ENCODE measurements around the gene LDAH. TPM values are rescaled to one million over a fixed set of nuclear protein-coding genes. Genes with fewer than 3 reads are reported as not detected.

LDAH gene
- total RNA-seq, 1 donor from 2014 or later, result 43.6 TPM

DNA sequence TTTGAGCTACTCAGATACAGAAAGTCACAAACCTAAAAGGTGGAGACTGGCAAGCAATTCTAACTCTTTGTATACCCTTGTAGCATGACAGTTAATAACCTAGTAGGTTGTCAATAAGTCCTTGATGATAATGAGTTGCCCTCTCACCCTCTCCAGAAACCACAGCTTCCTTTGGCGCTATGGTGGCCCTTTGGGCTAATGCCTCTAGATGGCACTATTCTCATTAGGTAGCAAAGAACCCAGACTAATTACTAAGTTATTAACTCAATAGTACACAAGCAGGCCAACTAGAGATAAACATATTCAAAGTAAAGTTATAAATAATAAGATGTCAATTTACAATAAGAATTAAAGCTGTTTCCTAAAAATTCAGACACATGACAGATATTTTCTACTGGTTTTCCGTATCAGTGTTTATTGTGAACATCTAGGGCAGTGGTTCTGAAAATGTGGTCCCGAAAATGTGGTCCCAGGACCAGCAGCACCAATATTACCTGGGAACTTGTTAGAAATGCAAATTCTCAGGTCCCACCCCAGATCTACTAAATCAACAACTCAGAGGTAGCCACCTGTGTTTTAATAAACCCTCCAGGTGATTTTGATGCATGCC lies 41.1 kb downstream of the LDAH start:
- no peak for DNase-seq (ENCODE audit: low spot score)

DNA sequence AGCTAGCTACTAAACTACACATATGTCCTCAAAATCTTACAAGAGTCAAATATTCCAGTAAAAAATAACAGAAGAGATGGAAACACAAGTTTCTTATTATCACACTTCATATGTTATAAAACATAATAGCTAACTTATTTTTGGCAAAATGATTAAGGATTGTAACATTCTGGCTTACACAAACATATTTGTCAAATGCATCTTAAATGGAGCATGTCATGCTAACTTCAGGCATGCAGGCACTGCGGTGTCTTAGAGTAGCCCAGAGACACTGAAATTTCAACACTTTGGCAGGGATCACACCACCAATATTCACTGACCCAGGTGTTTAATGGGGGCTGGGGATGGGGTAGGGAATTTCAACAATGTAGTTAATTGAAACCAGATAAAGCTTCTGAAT lies 51.6 kb downstream of the LDAH start:
- DNase-seq (ENCODE audit: low spot score), result no peak

DNA sequence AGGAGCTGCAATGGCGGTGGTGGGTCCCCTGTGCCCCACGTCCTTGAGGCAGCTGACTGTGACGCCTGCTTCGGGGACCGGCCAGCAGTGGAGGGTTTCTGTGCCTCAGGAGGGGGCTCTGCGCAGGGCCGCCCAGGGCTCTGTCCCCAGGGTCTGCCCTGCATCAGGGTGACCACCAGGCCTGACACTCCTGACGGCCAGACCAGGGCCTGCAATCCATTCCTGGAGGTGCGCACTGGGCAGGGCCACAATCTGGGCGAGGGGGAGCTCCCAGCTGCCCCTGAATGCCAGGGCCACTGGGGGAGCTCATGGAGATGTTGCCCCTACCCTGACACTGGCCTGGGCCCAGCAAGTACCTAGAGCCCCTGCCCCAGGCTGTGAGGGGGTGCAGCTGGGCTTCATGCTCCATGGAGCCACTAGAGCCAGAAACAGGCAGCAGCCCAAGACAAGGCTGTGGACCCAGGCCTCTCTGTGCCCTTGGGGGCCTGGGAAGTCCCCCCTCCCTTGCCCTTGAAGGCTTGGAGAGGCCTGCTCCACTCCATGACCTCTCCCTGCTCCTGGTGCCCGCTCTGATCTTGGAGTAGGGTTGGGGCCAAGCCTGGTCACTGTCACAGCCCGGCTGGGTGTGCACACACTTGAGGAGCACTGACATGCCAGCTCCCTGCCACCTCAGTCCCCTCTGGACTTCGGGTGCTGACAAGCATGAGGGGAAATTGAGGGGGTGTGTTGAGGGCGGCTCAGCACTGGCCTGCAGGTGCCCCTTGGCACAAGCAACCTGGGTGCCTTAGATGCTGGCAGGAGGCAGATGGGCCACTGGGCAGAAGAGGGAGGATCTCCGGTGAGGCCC lies 55.9 kb downstream of the LDAH start:
- DNase-seq (ENCODE audit: low spot score), result no peak

DNA sequence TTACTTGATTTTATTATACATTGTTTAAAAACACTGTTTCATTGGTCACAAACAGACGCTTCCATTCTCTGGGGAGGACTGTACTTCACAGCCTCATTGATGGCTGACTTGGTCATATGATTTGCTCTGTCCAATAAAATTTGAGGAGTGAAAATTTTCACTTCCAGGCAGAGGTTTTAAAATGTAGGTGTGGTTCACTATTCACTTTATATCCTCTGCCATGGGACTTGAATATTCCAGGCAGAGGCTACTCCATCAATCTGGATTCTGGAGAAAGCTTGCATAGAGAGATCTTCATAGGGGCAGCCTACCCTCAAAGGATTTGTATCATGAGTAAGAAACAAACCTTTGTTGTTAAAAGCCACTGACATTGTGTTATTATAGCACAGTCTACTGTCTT lies 56.7 kb downstream of the LDAH start:
- no peak for DNase-seq (ENCODE audit: low spot score)

DNA sequence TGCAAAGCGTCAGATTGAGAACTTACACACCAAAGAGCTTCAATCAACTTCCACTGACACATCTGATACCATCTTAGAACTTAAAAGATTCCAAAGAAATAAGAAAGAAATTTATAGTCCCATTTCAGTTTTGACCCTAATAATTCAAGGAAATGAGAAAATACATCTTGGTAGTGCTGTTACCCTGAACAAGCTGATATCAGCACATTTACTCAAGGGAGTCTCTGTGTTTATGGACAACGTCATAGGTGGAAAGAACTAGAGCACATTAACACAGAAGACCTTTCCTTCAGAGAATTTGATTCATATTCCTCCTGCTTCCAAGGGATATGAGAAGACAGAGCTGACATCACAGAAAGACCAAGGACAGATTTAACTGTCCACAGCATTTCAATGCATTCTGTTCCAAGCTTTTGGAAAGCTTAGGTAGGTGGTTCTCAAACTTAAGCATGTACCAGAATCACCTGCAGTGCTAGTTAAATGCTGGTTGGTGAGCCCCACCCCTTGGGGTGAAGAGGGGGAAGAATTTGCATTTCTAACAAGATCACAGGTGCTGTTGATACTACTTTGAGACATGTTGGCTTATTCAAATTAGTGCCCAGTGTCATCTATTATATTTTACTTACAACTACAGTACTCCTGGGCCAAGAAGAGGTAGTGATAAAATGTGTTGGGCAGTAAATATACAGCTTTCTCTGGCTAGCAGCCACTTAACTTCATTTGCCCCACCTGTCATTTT lies 59.8 kb downstream of the LDAH start:
- DNase-seq (ENCODE audit: low spot score), result no peak

DNA sequence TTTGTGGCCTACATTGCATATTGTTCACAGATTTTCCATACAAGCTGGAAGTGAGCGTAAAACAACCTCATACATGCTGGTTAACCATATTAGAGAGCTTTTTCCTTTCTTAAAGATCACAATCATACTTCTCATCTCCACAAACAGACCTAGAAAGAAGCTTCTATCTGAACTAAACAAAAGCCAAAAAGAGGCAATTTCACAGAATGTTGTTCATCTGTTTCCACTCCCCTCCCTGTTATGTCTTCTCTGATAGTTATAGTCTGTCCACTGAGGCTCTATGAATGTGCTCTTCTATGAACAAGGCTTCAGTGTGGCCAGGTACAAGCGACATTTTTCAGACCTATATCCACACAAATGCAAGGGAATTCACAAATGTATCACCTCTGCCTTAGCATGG lies 63.4 kb downstream of the LDAH start:
- no peak for DNase-seq (ENCODE audit: low spot score)

DNA sequence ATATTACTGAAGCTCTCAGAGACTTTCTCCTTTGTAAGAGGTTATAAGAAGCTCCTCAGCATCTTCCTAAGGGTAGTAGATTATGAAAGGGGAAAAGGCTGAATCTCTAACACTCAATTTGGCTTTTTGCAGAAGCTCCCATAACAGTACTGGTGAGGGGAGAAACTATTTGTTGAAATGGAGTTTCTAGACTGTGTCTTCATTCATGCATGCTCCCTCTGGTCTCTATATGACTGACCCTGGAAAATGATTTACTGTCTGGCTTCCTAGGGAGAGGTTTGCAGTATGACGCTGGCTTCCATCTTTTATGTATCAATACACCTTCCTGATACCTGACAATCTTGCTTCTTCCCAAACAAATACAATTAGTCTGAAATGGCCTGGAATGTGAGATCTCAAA lies 63.9 kb downstream of the LDAH start:
- DNase-seq (ENCODE audit: low spot score), result no peak

DNA sequence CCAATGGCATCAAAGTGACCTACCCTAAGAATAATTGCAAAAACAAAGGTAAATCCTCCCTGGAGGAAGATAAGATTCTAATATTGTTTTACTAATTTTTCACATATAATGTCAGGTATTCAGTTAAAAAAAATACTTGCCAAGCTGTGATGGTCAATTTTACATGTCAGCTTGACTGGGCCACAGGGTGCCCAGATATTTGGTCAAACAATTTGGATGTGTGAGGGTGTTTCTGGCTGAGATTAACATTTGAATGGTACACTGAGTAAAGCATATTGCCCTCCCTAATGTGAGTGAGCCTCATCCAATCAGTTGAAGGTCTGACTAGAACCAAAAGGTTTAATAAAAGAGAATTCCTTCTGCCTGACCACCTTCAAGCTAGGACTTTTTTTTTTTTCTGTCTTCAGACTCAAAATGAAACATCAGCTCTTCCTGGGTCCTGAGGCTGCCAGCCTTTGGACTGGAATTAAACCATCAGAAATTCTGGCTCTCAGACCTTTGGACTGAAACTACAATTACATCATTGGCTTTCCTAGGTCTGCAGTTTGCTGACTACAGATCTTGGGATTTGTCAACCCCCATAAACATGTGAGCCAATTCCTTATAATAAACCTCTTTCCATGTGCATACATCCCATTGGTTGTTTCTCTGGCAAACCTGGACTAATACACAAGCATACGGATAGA lies 65.4 kb downstream of the LDAH start:
- DNase-seq (ENCODE audit: low spot score), result no peak

DNA sequence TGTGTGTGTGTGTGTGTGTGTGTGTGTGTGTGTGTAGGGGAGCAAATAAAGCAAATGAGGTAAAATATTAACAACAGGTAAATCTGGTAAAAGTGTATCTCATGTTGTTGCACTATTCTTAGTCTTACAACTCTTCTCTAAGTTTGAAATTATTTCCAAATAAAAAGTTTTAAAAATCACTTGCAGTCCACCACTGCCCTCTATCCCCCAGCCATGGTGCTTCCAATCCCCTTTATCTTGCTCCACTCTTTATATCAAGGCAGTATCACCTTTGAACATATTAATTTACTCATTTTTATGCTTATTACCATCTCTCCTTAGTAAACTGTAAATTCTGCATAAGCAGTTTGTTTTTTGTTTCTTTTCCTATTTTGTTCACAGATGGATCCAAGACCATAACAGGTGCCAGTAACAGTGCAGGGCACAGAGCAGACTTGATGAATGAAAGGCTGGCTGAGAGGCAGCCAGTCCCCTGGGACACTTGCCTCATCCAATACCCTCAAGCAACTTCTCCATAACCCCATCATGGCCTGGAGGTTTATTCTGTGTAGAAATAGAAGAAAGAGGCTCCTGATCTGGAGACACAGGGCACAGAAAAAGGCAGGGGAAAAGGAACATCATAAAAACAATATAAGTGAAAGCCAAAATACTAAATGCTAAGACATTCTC lies 67.6 kb downstream of the LDAH start:
- DNase-seq (ENCODE audit: low spot score), result no peak

DNA sequence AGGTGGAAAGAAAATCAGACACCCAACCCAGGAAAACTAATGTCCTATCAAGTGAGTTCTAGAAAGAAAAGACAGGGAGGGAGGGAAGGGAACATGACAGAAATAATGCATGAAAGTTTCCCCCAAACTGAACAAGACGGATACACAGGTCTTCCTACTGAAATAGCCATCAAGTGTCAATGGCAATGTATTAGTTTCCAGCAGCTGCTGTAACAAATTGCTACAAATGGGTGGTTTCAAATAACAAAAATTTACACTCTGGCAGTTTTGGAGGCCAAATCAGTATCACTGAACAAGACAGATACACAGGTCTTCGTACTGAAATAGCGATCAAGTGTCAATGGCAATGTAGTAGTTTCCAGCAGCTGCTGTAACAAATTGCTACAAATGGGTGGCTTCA lies 70.6 kb downstream of the LDAH start:
- no peak for DNase-seq (ENCODE audit: low spot score)

DNA sequence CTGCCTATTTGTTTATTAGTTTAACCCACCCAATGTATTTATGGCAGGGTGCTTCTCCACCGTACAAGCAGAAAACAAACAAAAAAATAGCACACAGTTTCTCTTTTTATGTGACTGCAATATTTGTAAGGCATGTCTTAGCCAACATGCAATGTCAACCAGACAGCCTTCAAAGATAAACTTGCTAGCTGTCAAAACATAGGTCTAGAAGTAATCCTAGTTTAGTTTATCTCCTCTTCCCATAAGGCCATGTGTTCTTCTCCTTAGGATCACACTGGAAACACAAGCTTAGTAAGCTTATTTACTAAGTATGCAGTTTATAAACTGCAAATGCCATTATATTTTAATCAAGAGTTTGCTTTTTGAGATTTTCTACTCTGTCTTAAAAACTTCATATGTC lies 75.6 kb downstream of the LDAH start:
- peak; percentile 14 for DNase-seq (ENCODE audit: low spot score)

DNA sequence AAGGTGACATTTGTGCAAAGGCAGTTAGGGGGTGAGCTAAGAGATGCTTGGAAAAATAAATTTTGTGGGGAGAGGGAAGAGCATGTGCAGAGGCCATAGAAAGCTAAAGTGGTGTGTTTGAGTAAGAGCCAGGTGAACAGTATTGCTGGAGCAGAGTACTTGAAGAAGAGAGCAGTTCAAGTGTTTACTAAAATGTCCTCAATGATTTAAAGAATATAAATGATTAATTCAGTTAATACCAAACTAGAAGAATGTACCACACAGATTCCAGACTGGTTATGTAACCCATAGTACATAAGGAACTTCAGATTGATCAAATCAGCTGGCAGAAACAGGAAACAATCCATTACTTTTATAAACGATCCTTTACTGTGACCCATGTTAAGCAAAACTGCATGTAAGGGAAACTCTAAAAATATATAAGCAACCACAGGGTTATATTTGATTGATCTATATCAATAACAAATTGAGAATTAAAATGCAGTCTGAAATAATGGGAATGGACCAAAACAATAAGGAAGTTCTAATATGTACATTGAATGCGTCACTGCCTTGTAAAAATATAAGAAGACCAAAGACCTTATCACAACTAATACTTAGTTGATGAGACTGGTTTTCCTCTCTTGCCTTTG lies 76.9 kb downstream of the LDAH start:
- no peak for DNase-seq (ENCODE audit: low spot score)

DNA sequence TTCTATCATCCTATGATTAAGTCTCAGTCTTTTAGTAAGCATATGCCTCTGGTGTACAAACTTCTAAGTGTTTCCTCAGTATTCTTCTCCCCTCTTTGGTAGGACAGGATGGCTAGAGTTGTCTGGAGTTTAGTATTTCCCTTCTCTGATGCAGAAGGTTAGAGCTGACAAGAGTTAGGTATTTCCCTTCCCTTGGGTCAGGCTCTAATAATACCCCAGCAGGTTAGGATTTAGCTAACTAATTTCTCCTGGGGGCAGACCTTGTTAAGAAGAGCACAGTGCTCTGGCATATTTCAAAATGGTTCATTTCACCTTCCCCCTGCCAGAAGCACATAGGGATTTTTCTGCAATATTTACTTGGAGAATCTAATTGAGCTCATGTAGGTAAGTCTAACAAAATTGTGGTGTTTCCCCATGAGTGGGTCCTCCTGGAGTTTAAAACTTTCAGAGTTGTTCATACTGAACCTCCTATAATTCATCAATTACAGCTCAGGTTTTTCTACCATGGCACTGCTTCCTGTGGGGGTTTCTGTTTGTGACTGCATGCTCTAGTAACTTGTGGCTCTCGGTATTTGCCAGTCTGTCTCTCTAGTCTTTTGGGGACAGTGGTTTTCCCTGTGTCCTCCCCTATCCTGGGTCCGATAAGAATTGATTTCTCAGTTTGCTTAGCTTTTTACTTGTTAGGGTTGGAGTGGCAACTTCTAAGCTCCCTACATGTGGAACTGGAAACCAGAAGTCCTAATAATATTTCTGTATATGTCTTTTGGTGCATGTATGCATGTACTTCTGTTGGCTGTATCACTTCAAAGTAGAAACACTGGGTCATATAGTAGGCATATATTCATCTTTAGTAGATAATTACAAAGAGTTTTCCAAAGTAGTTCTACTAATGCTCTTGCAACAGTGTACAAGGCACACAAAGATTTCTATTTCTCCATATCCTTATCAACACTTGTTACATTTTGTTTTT lies 78.2 kb downstream of the LDAH start:
- no peak for DNase-seq (ENCODE audit: low spot score)

DNA sequence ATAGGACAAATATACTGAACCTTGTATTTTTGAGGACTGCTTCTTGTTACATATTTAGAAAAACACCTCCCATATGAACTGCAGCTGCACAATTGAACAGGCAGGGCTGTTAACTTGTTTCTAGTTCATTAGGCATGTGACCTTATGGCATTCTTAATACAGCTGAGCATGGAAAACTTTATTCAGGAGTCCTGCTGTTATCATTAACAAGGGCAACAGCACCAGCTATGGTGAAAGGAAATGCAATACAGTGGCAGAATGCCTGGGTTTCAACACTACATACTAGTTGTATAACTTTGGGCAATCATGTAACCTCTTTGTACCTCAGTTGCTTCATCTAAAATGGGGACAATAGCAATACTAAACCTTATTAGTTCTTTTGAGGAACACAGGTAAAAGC lies 84.1 kb downstream of the LDAH start:
- no peak for DNase-seq (ENCODE audit: low spot score)

DNA sequence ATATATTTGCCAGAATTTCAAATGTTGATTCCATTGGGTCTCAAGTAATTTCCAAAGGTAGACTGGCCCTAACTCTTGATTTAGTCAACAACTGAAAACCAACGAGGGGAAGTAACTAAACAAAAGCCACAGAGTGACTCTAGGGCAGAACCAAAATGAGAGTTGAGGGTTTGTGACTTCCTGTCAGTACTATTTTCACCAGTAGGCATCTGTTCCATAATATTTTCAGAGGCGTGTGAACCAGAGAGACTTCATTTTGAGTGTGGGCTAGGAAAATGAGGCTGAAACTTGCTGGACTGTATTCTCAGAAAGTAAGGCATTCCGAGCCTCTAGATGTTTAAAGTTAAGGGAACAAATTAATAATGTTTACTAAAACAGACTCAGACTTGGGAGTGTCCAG lies 85.4 kb downstream of the LDAH start:
- no peak for DNase-seq (ENCODE audit: low spot score)

DNA sequence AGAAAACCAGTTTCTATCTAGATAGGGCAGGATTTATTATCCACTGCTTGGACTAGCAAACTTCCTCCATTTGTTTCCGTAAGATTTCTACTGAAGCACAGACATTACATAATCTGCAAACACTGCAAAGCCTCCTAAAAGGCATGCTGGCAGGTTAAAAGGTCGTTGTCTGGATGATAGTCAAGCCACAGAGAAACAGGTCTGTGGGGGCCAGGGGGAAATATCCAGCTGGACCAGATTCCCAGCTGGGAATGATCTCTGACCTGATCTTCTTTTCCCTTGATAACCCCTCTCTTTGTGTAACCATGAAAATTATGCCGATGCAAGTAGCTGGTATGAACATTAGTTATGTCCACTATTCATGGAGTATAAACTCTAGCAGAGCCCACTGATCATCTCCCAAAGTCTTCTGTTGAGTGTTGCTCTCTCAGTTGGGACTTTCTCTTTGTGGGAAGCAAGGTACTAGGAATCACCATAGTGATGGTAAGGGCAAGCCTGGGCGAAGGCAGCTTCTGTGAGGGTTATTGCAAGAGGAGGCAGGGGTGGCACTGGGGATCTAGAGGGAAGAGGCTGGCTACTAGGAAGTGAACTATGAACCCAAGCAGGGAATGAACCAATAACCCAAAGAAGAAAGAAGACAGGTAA lies 94.7 kb downstream of the LDAH start:
- peak; percentile 60 for DNase-seq (ENCODE audit: low spot score)

DNA sequence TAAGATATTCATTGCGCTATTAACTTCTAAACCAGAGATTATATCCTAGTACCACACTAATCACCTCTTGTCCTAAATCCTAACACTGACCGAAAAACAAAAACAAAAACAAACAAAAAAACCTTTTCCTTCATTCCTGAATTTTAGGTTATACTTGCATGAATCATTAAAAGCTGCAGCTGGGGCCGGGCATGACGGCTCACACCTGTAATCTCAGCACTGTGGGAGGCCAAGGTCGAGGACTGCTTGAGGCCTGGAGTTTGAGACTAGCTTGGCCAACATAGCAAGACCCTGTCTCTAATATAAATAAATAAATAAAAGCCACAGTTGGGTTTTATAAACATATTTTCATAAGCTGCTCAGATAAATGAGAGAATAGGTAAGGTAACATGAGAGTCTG lies 96.0 kb downstream of the LDAH start:
- DNase-seq (ENCODE audit: low spot score), result no peak

DNA sequence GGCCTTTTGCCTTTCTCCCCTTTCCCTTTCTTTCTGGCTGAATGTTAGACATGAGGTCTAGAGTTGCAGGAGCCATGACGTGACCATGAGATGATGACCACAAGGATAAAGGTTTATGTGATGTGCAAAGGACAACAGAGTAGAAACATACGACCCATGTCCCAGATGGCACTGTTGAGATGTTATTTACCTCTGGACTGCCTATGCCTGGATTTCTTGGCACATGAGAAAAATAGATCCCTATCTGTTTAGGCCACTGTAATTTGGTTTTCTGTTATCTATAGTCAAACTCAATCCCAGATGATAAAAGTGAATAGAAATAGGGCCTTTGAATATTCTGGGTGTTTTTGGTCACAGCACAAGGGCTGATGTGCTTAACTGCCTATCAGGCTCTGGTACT lies 97.1 kb downstream of the LDAH start:
- no peak for DNase-seq (ENCODE audit: low spot score)

DNA sequence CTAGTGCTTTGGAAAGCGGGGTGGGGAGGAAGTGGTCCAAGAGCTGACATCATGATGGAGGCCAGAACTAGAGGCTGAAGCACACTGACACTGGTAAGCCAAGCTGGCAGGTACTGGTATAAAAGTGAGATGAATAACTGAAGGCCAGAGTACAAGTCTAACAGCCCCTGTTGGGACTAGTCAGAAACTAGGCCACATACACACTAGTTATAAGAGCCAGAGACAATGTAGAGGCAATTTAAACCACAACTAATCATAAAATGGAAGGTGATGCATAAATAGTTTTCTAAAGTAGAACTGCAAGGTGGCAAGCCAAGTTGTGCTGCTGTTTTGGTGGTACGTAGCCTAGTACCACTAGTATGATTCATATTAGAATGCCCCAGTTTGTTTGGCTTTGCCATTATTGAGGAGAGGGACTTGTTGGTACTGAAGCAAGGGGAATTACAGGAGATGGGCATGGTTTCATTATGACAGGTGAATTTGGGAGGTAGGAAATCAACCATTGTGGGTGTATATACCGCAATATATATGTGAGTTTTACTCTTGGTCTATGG lies 98.3 kb downstream of the LDAH start:
- no peak for DNase-seq (ENCODE audit: low spot score)

Data from umbilical cord (tissue), 2 donors.